Gastrocnemius medialis (tissue), 4 donors: Measurements from ENCODE around the gene ITPR2.

ENCODE experiments used
- CTCF ChIP-seq, 5 experiments: fragments of 450-650 bp in 3 of 5; fragments of 200-600 bp in 2 of 5; sonication (generic) in 2 of 5; IDR thresholded peaks in 4 of 5; conservative IDR thresholded peaks in 1 of 5; 1 replicate in 4 of 5; 2 replicates in 1 of 5; pipeline ENCODE4 v1.5.1; 2016 to 2019; ENCODE audit warnings: antibody characterized with exemption in 5 of 5, mild to moderate bottlenecking in 3 of 5, moderate library complexity in 3 of 5
- POLR2A ChIP-seq, 2 donors: fragments of 450-650 bp; IDR thresholded peaks; one replicate each; pipeline ENCODE4 v1.6.1; 2017; ENCODE audit warnings: antibody characterized with exemption in 2 of 2, mild to moderate bottlenecking in 2 of 2, moderate library complexity in 2 of 2

- TF ChIP-seq POLR2A (IDR thresholded peaks at IDR 0.05) (no peak), CTCF (IDR thresholded peaks at IDR 0.05 in 4 of 5, conservative IDR thresholded peaks at IDR 0.05 in 1 of 5) (no peak)
These were observed 278.7 kb downstream of the ITPR2 start for GRCh38 chr12:26554332-26554731.
